Neural crest cell (in vitro differentiated cells): ENCODE measurements around the gene CLCN5. TPM values are rescaled to one million over a fixed set of nuclear protein-coding genes. Genes with fewer than 3 reads are reported as not detected.

Experiments used
- DNase-seq: peaks from one replicate; pipeline ENCODE4 v3.0.0; 2021; ENCODE audit warnings: low read depth, mixed read lengths, low spot score
- H3K27ac Mint-ChIP-seq: one replicate; pipeline ENCODE4 v1.8.0; 2021; ENCODE audit warnings: mild to moderate bottlenecking, mixed read lengths; ENCODE audit not compliant: unreplicated experiment
- H3K27me3 Mint-ChIP-seq: 2 replicates; pipeline ENCODE4 v1.8.0; 2021; ENCODE audit warnings: low read depth, mild to moderate bottlenecking, mixed read lengths
- H3K36me3 Mint-ChIP-seq: 2 replicates; pipeline ENCODE4 v1.8.0; 2021; ENCODE audit warnings: low read depth, mild to moderate bottlenecking, mixed read lengths
- H3K4me1 Mint-ChIP-seq: 2 replicates; pipeline ENCODE4 v1.8.0; 2021; ENCODE audit warnings: mixed read lengths
- H3K4me3 Mint-ChIP-seq: one replicate; pipeline ENCODE4 v1.8.0; 2021; ENCODE audit warnings: mild to moderate bottlenecking, mixed read lengths
- H3K9me3 Mint-ChIP-seq: 2 replicates; pipeline ENCODE4 v1.8.0; 2021; ENCODE audit warnings: mixed read lengths
- CTCF ChIP-seq: fragments of 200-600 bp; sonication (generic); conservative IDR thresholded peaks from 2 replicates; pipeline ENCODE4 v1.5.0; 2021; ENCODE audit warnings: antibody characterized with exemption, mild to moderate bottlenecking
- total RNA-seq: library from RNA; stranded (reverse); gene quantifications from 2 replicates; pipeline ENCODE4 v1.2.1, GENCODE V29; 2021

The CLCN5 gene
- total RNA-seq, 1 donor from 2014 or later: 16.7 TPM

GRCh38 chrX:49878834-49879655, 43.4 kb upstream of the CLCN5 start, which contains the start of gene USP27X:
TSS of gene USP27X (plus strand) at chrX:49879484. CDS start at chrX:49880308, 824 bp downstream.
- peak within 1 kb of the TSS; percentile 83 for H3K27ac Mint-ChIP-seq
- TF ChIP-seq CTCF: peak; percentile 74
- peaks cover 7% of the 10 kb centered on the region for H3K9me3 Mint-ChIP-seq
- peak within 1 kb of the TSS; percentile 95 for H3K4me3 Mint-ChIP-seq
- peaks cover 18% of the 10 kb centered on the region for H3K4me1 Mint-ChIP-seq
- peak; percentile 48 for DNase-seq
- peaks cover 10% of the 10 kb centered on the region for H3K36me3 Mint-ChIP-seq
- H3K27me3 Mint-ChIP-seq: no peaks in the 10 kb centered on the region

- DNase-seq: no peak
- Mint-ChIP-seq H3K9me3 (peaks cover 7% of the 10 kb centered on the region), H3K4me3 (peak overlapping the region; percentile 95), H3K4me1 (peaks cover 24% of the 10 kb centered on the region), H3K27me3 (no peaks in the 10 kb centered on the region), H3K27ac (peak overlapping the region; percentile 27), H3K36me3 (peaks cover 12% of the 10 kb centered on the region)
- no peak for TF ChIP-seq CTCF
These were observed 42.6 kb upstream of the CLCN5 start for GRCh38 chrX:49879656-49880277.

GRCh38 chrX:49880668-49881067, 41.7 kb upstream of the CLCN5 start:
- no peak for TF ChIP-seq CTCF
- Mint-ChIP-seq H3K9me3 (peaks cover 7% of the 10 kb centered on the region), H3K27me3 (no peaks in the 10 kb centered on the region), H3K4me3 (peak overlapping the region; percentile 86), H3K36me3 (peaks cover 12% of the 10 kb centered on the region), H3K4me1 (peaks cover 24% of the 10 kb centered on the region), H3K27ac (no peak overlapping the region)
- DNase-seq: no peak

GRCh38 chrX:49884290-49884862, 38.0 kb upstream of the CLCN5 start:
- Mint-ChIP-seq H3K4me1 (peaks cover 21% of the 10 kb centered on the region), H3K27me3 (no peaks in the 10 kb centered on the region), H3K9me3 (peaks cover 7% of the 10 kb centered on the region), H3K36me3 (peaks cover 12% of the 10 kb centered on the region), H3K27ac (no peak overlapping the region), H3K4me3 (peak overlapping the region; percentile 82)
- TF ChIP-seq CTCF: peak; percentile 70
- peak; percentile 59 for DNase-seq

- Mint-ChIP-seq H3K4me1 (no peaks in the 10 kb centered on the region), H3K27me3 (no peaks in the 10 kb centered on the region), H3K36me3 (peaks cover 5% of the 10 kb centered on the region), H3K9me3 (peaks cover 15% of the 10 kb centered on the region), H3K27ac (no peak overlapping the region), H3K4me3 (no peak overlapping the region)
- DNase-seq: no peak
- no peak for TF ChIP-seq CTCF
These were observed 29.9 kb upstream of the CLCN5 start for GRCh38 chrX:49892542-49892941.
